ENCODE results near the gene CTPS1. TPM values are rescaled to one million over a fixed set of nuclear protein-coding genes. Genes with fewer than 3 reads are reported as not detected.

The CTPS1 gene
- total and polyA plus RNA-seq, 2 experiments from 2014 or later: 31.9 to 44.9 TPM

DNA sequence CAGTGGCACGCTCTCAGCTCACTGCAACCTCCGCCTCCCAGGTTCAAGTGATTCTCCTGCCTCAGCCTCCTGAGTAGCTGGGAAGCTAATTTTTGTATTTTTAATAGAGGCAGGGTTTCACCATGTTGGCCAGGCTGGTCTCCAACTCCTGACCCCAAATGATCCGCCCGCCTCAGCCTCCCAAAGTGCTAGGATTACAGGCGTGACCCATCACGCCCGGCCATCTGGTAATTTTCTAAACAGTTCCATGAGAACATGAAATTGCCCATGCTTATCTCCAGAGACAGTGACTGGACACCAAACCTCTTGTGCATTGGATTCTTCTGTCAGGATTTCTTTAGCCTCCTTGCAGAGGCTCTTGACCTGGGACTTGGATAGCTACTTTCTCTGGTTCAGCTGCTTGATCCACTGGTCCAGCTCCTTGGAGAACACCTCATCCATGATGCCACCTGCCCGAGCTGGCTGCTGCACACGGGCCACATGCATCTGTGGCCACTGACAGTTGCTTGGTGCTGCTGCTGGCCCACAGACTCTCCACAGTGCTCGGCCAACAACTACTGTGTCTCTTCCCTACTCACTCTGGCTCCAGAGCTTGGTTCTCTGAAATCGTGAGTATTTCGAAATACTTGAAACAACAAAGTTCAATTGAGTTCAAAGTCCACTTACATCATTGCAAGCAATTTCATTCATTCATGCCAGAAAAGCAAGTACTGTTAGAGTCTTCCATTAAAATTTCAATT is 40.0 kb upstream of the CTPS1 start:
- H2AFZ ChIP-seq: no peak overlapping the region
- no peaks in the 10 kb centered on the region for H3K79me2 ChIP-seq
- H3K4me1 ChIP-seq (ENCODE audit: insufficient read depth): peaks cover 6% of the 10 kb centered on the region
- H3K27ac ChIP-seq: no peak overlapping the region
- no peak overlapping the region for H3K4me3 ChIP-seq
- no peaks in the 10 kb centered on the region for H4K20me1 ChIP-seq (ENCODE audit: insufficient read depth, poor library complexity, severe bottlenecking)
- H3K36me3 ChIP-seq (replicated peaks; ENCODE audit: insufficient read depth, low read depth): no peaks in the 10 kb centered on the region
- TF ChIP-seq, protein P1, sequence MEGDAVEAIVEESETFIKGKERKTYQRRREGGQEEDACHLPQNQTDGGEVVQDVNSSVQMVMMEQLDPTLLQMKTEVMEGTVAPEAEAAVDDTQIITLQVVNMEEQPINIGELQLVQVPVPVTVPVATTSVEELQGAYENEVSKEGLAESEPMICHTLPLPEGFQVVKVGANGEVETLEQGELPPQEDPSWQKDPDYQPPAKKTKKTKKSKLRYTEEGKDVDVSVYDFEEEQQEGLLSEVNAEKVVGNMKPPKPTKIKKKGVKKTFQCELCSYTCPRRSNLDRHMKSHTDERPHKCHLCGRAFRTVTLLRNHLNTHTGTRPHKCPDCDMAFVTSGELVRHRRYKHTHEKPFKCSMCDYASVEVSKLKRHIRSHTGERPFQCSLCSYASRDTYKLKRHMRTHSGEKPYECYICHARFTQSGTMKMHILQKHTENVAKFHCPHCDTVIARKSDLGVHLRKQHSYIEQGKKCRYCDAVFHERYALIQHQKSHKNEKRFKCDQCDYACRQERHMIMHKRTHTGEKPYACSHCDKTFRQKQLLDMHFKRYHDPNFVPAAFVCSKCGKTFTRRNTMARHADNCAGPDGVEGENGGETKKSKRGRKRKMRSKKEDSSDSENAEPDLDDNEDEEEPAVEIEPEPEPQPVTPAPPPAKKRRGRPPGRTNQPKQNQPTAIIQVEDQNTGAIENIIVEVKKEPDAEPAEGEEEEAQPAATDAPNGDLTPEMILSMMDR (IDR thresholded peaks at IDR 0.05; ENCODE audit: poor library complexity): no peak
- TF ChIP-seq EZH2phosphoT487 (IDR thresholded peaks at IDR 0.05; ENCODE audit: low read depth, severe bottlenecking, unreplicated experiment) (no peak), EZH2 (IDR thresholded peaks at IDR 0.05; ENCODE audit: borderline replicate concordance) (no peak)
- no peaks in the 10 kb centered on the region for H3K9me2 ChIP-seq (replicated peaks; ENCODE audit: insufficient read depth)
- H3K27me3 ChIP-seq: no peaks in the 10 kb centered on the region
- WGBS (ENCODE audit: low lambda C conversion rate, missing lambda C conversion rate): 84% methylated on average over 12 of the region's 12 CpGs
- no peak overlapping the region for H3K4me2 ChIP-seq
- DNase-seq (ENCODE audit: low spot score): peak; percentile 71
- no peaks in the 10 kb centered on the region for H3K9me3 ChIP-seq (ENCODE audit: low read depth)

DNA sequence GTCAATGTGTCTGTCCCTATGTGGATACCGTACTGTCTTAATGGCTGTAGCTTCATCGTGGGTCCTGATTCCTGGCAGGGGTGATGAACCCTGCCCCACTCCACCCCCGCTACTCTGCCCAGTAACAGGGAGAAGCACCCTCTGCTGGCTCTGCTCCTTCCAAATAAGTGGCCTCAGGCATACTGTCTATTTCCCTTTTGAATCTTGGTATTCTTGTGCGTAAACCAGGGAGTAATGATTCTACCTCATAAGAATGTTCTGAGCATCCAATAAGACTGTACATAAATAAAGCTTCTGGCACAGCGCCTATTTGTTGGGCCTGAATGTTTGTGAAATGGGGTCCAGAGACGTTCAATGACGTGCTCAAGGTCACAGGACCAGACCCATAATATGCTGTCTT is 35.2 kb upstream of the CTPS1 start:
- H3K9me2 ChIP-seq (replicated peaks; ENCODE audit: insufficient read depth): no peaks in the 10 kb centered on the region
- TF ChIP-seq EZH2phosphoT487 (IDR thresholded peaks at IDR 0.05; ENCODE audit: low read depth, severe bottlenecking, unreplicated experiment): no peak
- TF ChIP-seq, protein P1 (IDR thresholded peaks at IDR 0.05; ENCODE audit: poor library complexity): no peak
- H4K20me1 ChIP-seq (ENCODE audit: insufficient read depth, poor library complexity, severe bottlenecking): no peaks in the 10 kb centered on the region
- H3K36me3 ChIP-seq (replicated peaks; ENCODE audit: insufficient read depth, low read depth): no peaks in the 10 kb centered on the region
- no peaks in the 10 kb centered on the region for H3K79me2 ChIP-seq
- no peaks in the 10 kb centered on the region for H3K27me3 ChIP-seq
- 67% methylated on average over 7 of the region's 7 CpGs for WGBS (ENCODE audit: low lambda C conversion rate, missing lambda C conversion rate)
- H2AFZ ChIP-seq: no peak overlapping the region
- no peak overlapping the region for H3K4me3 ChIP-seq
- H3K4me1 ChIP-seq (ENCODE audit: insufficient read depth): peaks cover 3% of the 10 kb centered on the region
- H3K9me3 ChIP-seq (ENCODE audit: low read depth): no peaks in the 10 kb centered on the region
- H3K4me2 ChIP-seq: no peak overlapping the region
- H3K27ac ChIP-seq: peak overlapping the region; percentile 15
- DNase-seq (ENCODE audit: low spot score): no peak

DNA sequence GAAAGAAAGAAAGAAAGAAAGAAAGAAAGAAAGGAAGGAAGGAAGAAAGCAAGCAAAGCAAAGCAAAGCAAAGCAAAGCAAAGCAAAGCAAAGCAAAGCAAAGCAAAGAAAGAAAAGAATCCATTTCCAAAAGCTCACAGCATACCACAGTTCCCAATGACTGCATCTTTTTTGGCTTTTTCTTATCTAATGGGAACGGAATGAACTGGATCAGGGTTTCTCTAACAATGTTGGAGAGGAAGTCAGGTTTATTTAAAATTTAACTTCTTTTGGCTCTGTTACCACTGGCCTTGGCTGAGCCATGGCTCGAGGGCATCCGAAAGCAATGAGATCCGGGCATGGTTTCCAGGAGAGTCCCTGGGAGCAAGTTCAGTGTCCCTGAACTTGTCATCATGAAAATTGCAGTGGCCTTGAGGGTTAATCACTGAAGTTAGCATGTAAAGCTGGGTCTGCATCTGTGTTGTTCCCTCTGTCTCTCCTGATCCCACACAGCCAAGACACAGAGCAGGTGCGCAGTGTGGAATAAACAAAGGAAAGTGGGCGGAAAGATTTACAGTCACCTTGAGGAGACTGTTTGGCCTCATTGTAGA is 34.6 kb upstream of the CTPS1 start:
- Histone ChIP-seq H3K4me3 (no peak overlapping the region), H3K79me2 (no peaks in the 10 kb centered on the region), H2AFZ (no peak overlapping the region), H3K4me2 (no peak overlapping the region), H3K36me3 (replicated peaks; ENCODE audit: insufficient read depth, low read depth) (no peaks in the 10 kb centered on the region), H3K4me1 (ENCODE audit: insufficient read depth) (no peaks in the 10 kb centered on the region), H3K9me2 (replicated peaks; ENCODE audit: insufficient read depth) (no peaks in the 10 kb centered on the region), H3K27me3 (no peaks in the 10 kb centered on the region), H4K20me1 (ENCODE audit: insufficient read depth, poor library complexity, severe bottlenecking) (no peaks in the 10 kb centered on the region), H3K27ac (peak overlapping the region; percentile 15), H3K9me3 (ENCODE audit: low read depth) (no peaks in the 10 kb centered on the region)
- WGBS (ENCODE audit: low lambda C conversion rate, missing lambda C conversion rate): 78% methylated on average over 6 of the region's 6 CpGs
- DNase-seq (ENCODE audit: low spot score): no peak
- TF ChIP-seq, protein P1 (IDR thresholded peaks at IDR 0.05; ENCODE audit: poor library complexity): no peak
- TF ChIP-seq EZH2phosphoT487 (IDR thresholded peaks at IDR 0.05; ENCODE audit: low read depth, severe bottlenecking, unreplicated experiment) (no peak), EZH2 (IDR thresholded peaks at IDR 0.05; ENCODE audit: borderline replicate concordance) (no peak)

Data from hepatocyte (in vitro differentiated cells).